ENCODE measurements around the gene LENG8.
A peak's percentile ranks its signal among the peaks of the same experiment; 100 is the strongest.

Gene LENG8

DNA sequence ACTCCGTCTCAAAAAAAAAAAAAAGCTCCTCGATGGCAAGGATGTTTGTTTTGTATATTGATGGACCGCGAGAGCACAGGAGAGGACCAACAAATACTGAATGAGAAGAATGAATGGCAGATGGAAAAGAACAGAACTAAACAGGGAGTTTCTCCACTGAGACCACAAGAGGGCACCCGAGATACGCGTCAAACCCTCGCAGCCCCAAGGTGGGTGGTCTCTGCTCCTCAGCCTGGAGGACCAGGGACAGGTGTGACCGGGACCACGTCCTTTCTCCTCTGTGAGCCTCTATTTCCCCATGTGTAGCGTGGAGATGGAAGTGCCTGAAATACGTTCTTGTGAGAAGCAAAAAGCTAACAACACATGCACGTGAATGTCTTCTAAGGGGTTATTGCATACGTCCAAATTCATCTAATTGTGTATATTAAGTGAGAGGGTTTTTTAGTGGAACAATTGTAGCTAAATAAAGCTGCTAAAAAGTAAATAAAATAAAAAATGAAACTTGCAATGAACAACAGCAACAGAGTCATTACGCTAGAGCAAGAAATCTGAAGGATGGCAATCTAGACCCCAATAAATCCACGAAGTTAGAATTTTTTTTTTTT, 32.4 kb downstream of the LENG8 start:
- ATAC-seq = peak; percentile 70
- no peak for TF ChIP-seq SNAI2 (CRISPR knock-in tag; IDR thresholded peaks at IDR 0.05)

DNA sequence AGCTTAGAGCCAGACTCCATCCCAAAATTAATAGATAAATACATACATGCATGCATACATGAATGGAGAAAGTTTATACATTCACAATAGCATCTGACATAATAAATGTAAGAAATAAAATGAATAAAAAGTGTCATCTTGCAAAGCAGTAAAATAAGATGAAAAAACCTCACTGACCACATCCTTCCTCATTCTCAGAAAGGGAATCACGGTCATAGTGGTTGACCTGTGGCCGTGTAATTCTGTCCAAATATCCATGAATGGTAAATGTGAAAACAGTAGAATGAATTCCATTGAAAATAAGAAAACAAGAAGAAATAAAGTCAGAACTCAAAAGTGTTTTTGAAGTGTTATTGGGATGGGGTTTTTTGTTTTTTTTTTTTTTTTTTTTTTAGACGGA, 33.9 kb downstream of the LENG8 start:
- no peak for ATAC-seq
- TF ChIP-seq TCF4 (CRISPR knock-in tag; IDR thresholded peaks at IDR 0.05; ENCODE audit: borderline replicate concordance) = no peak
- TF ChIP-seq PPARA (CRISPR knock-in tag; IDR thresholded peaks at IDR 0.05; ENCODE audit: borderline replicate concordance) = no peak
- TF ChIP-seq, protein P1, sequence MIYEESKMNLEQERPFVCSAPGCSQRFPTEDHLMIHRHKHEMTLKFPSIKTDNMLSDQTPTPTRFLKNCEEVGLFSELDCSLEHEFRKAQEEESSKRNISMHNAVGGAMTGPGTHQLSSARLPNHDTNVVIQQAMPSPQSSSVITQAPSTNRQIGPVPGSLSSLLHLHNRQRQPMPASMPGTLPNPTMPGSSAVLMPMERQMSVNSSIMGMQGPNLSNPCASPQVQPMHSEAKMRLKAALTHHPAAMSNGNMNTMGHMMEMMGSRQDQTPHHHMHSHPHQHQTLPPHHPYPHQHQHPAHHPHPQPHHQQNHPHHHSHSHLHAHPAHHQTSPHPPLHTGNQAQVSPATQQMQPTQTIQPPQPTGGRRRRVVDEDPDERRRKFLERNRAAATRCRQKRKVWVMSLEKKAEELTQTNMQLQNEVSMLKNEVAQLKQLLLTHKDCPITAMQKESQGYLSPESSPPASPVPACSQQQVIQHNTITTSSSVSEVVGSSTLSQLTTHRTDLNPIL (CRISPR knock-in tag; IDR thresholded peaks at IDR 0.05; ENCODE audit: low read depth) = no peak
- TF ChIP-seq ARNTL (CRISPR knock-in tag; IDR thresholded peaks at IDR 0.05; ENCODE audit: borderline replicate concordance, low read depth) = no peak
- TF ChIP-seq ZNF565 (CRISPR knock-in tag; conservative IDR thresholded peaks at IDR 0.05; ENCODE audit: low read depth) = no peak
- no peak for TF ChIP-seq GLIS3 (CRISPR knock-in tag; IDR thresholded peaks at IDR 0.05)
- no peak for TF ChIP-seq ZFP3 (CRISPR knock-in tag; IDR thresholded peaks at IDR 0.05)
- TF ChIP-seq TOX (CRISPR knock-in tag; IDR thresholded peaks at IDR 0.05; ENCODE audit: borderline replicate concordance) = no peak
- TF ChIP-seq RARB (CRISPR knock-in tag; IDR thresholded peaks at IDR 0.05) = no peak
- TF ChIP-seq CSDC2 (CRISPR knock-in tag; IDR thresholded peaks at IDR 0.05) = no peak
- no peak for TF ChIP-seq BACH2 (CRISPR knock-in tag; IDR thresholded peaks at IDR 0.05; ENCODE audit: borderline replicate concordance)
- no peak for TF ChIP-seq ZFP30 (CRISPR knock-in tag; IDR thresholded peaks at IDR 0.05)
- TF ChIP-seq ZNF70 (CRISPR knock-in tag; IDR thresholded peaks at IDR 0.05) = no peak
- no peak for TF ChIP-seq PATZ1 (CRISPR knock-in tag; IDR thresholded peaks at IDR 0.05; ENCODE audit: borderline replicate concordance)

- no peak for ATAC-seq
- no peak for TF ChIP-seq CSDC2 (CRISPR knock-in tag; IDR thresholded peaks at IDR 0.05)
- TF ChIP-seq TCF4 (CRISPR knock-in tag; IDR thresholded peaks at IDR 0.05; ENCODE audit: borderline replicate concordance) = no peak
- TF ChIP-seq ARNTL (CRISPR knock-in tag; IDR thresholded peaks at IDR 0.05; ENCODE audit: borderline replicate concordance, low read depth) = no peak
- no peak for TF ChIP-seq SNAI2 (CRISPR knock-in tag; IDR thresholded peaks at IDR 0.05)
- TF ChIP-seq ZNF8 (CRISPR knock-in tag; IDR thresholded peaks at IDR 0.05) = no peak
- TF ChIP-seq RARB (CRISPR knock-in tag; IDR thresholded peaks at IDR 0.05) = no peak
- no peak for TF ChIP-seq GLIS3 (CRISPR knock-in tag; IDR thresholded peaks at IDR 0.05)
- no peak for TF ChIP-seq ZFP3 (CRISPR knock-in tag; IDR thresholded peaks at IDR 0.05)
- TF ChIP-seq, protein P2, sequence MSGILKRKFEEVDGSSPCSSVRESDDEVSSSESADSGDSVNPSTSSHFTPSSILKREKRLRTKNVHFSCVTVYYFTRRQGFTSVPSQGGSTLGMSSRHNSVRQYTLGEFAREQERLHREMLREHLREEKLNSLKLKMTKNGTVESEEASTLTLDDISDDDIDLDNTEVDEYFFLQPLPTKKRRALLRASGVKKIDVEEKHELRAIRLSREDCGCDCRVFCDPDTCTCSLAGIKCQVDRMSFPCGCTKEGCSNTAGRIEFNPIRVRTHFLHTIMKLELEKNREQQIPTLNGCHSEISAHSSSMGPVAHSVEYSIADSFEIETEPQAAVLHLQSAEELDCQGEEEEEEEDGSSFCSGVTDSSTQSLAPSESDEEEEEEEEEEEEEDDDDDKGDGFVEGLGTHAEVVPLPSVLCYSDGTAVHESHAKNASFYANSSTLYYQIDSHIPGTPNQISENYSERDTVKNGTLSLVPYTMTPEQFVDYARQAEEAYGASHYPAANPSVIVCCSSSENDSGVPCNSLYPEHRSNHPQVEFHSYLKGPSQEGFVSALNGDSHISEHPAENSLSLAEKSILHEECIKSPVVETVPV (CRISPR knock-in tag; IDR thresholded peaks at IDR 0.05) = no peak
- TF ChIP-seq ZNF565 (CRISPR knock-in tag; conservative IDR thresholded peaks at IDR 0.05; ENCODE audit: low read depth) = no peak
- TF ChIP-seq PPARA (CRISPR knock-in tag; IDR thresholded peaks at IDR 0.05; ENCODE audit: borderline replicate concordance) = no peak
- no peak for TF ChIP-seq TOX (CRISPR knock-in tag; IDR thresholded peaks at IDR 0.05; ENCODE audit: borderline replicate concordance)
- TF ChIP-seq ISL1 (CRISPR knock-in tag; IDR thresholded peaks at IDR 0.05) = no peak
Measured at GRCh38 chr19:54484451-54484850, 35.5 kb downstream of the LENG8 start.

DNA sequence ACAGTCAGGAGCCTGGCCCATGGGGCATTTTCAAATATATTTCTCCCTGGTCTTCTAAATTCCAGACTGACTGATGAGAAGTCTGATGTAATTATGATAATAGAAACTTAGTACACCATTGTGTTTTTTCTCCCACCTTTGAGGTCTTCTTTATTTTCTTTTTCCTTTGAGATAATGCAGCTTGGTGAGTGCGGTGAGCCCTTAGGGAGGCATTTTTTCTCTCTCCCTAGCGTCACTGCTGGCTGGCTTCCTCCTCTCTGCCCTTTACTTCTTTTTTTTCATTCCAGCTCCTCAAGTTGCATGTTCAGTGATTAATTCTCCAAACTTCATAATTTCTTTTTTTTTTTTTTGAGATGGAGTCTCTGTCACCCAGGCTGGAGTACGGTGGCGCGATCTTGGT, 36.9 kb downstream of the LENG8 start:
- ATAC-seq = no peak
- TF ChIP-seq GLIS3 (CRISPR knock-in tag; IDR thresholded peaks at IDR 0.05) = no peak
- TF ChIP-seq CSDC2 (CRISPR knock-in tag; IDR thresholded peaks at IDR 0.05) = no peak
- no peak for TF ChIP-seq OSR1 (CRISPR knock-in tag; IDR thresholded peaks at IDR 0.05)
- TF ChIP-seq, protein P2 (CRISPR knock-in tag; IDR thresholded peaks at IDR 0.05) = no peak
- no peak for TF ChIP-seq ZNF565 (CRISPR knock-in tag; conservative IDR thresholded peaks at IDR 0.05; ENCODE audit: low read depth)
- TF ChIP-seq PPARA (CRISPR knock-in tag; IDR thresholded peaks at IDR 0.05; ENCODE audit: borderline replicate concordance) = no peak
- TF ChIP-seq PATZ1 (CRISPR knock-in tag; IDR thresholded peaks at IDR 0.05; ENCODE audit: borderline replicate concordance) = no peak
- no peak for TF ChIP-seq ZFP3 (CRISPR knock-in tag; IDR thresholded peaks at IDR 0.05)
- TF ChIP-seq ISL1 (CRISPR knock-in tag; IDR thresholded peaks at IDR 0.05) = no peak
- no peak for TF ChIP-seq SNAI2 (CRISPR knock-in tag; IDR thresholded peaks at IDR 0.05)
- TF ChIP-seq, protein P3, sequence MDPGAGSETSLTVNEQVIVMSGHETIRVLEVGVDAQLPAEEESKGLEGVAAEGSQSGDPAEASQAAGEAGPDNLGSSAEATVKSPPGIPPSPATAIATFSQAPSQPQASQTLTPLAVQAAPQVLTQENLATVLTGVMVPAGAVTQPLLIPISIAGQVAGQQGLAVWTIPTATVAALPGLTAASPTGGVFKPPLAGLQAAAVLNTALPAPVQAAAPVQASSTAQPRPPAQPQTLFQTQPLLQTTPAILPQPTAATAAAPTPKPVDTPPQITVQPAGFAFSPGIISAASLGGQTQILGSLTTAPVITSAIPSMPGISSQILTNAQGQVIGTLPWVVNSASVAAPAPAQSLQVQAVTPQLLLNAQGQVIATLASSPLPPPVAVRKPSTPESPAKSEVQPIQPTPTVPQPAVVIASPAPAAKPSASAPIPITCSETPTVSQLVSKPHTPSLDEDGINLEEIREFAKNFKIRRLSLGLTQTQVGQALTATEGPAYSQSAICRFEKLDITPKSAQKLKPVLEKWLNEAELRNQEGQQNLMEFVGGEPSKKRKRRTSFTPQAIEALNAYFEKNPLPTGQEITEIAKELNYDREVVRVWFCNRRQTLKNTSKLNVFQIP (CRISPR knock-in tag; IDR thresholded peaks at IDR 0.05; ENCODE audit: borderline replicate concordance, low read depth) = no peak
- no peak for TF ChIP-seq ZNF8 (CRISPR knock-in tag; IDR thresholded peaks at IDR 0.05)
- TF ChIP-seq ZFP30 (CRISPR knock-in tag; IDR thresholded peaks at IDR 0.05) = no peak
- no peak for TF ChIP-seq ZC3H10 (CRISPR knock-in tag; IDR thresholded peaks at IDR 0.05)
